B cell (primary cell): Measurements from ENCODE around the gene TMEM45A.

Experiments used
- EZH2 ChIP-seq: IDR thresholded peaks from 2 replicates; pipeline ENCODE4 v1.6.1; 2012; ENCODE audit warnings: borderline replicate concordance, low read depth, mild to moderate bottlenecking, moderate library complexity, low read length; ENCODE audit not compliant: insufficient read depth, poor library complexity, severe bottlenecking
- TF ChIP-seq, protein P1 (sequence below): fragments of 200-600 bp; IDR thresholded peaks from one replicate; pipeline ENCODE4 v1.8.0; 2022; ENCODE audit warnings: antibody characterized with exemption, mild to moderate bottlenecking

- TF ChIP-seq, protein P1, sequence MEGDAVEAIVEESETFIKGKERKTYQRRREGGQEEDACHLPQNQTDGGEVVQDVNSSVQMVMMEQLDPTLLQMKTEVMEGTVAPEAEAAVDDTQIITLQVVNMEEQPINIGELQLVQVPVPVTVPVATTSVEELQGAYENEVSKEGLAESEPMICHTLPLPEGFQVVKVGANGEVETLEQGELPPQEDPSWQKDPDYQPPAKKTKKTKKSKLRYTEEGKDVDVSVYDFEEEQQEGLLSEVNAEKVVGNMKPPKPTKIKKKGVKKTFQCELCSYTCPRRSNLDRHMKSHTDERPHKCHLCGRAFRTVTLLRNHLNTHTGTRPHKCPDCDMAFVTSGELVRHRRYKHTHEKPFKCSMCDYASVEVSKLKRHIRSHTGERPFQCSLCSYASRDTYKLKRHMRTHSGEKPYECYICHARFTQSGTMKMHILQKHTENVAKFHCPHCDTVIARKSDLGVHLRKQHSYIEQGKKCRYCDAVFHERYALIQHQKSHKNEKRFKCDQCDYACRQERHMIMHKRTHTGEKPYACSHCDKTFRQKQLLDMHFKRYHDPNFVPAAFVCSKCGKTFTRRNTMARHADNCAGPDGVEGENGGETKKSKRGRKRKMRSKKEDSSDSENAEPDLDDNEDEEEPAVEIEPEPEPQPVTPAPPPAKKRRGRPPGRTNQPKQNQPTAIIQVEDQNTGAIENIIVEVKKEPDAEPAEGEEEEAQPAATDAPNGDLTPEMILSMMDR = no peak
- no peak for TF ChIP-seq EZH2
These were observed 25.3 kb upstream of the TMEM45A start for GRCh38 chr3:100467133-100467532.
